CD4-positive, alpha-beta T cell treated with Interleukin-4 for 1 hour (primary cell): ENCODE results near the gene TPSB2.
"Not testable (repeated sequence)": the region's sequence is repeated elsewhere in the genome, so short reads cannot be mapped to it uniquely, and the experiment has no call there.

Experiments
- DNase-seq, 2 donors: peaks; one replicate each; pipeline ENCODE4 v3.0.0-alpha.2; 2020 to 2022

Gene TPSB2

DNA sequence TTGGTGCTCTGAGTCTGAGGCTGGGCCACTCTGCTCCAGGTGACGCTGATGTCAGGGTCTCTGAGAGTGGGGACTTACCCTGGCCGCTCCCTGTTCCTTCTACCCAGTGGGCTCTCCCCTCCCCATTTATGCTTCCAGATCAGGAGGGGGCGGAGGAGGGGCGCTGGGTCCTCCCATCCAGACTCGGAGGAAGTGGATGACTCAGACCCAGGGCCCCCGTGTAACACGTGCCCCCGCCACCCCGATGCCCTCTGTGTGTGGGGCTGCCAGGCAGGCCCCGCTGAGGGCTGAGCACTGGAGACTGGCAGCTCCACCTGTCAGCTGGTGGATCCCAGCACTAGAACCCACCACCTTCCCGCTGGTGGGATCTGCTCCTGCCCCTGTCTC, at the start of gene TPSB2:
Gene TPSB2, minus strand, starts transcription at position 101 of the 387 bp plus-strand sequence. CDS start 233 bp downstream, outside the sequence.
- DNase-seq = not testable (repeated sequence)

DNA sequence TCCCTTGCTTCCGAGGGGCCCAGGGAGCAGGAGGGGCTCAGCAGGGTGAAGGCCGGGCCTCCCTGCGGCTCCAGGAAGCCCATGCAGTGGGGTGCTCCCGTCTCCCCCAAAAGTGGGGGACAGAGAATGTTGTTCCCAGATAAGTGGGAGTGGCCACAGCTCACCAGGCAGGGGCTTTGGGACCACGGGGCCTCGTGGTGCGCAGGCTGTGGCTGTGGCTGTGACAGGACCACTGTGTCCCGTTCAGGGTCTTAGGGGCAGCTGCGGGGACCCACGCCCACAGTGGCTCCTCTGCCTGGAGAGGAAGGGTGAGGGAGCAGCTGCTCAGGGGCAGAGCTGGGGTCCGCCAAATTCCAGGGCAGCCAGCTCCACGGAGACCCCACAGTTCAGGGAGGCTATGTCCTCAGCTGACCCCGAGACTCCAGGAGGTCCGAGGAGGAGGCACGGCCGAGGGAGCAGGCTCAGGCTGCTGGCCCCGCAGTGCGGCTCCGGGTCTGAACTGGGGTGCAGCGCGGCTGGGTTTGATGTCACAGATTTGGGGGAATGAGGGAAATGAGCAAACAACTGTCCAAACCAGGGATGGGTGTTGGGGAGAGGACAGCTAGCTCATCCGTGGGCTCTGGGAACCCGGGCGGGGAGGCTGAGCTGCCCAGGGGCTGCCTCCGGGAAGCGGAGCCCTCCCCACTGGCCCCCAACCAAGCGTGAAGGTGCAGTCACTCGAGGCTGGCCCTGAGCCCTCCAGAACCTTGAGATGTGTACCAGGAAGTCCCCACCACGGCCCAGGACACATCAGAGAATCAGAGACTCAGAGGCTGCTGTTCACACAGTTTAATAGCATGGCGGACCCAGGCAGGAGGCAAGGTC, 49.3 kb upstream of the TPSB2 start:
- DNase-seq = no peak

- DNase-seq = no peak
Measured at GRCh38 chr16:1278477-1278876, 48.5 kb upstream of the TPSB2 start.

- DNase-seq = no peak
Measured at GRCh38 chr16:1277617-1278282, 47.8 kb upstream of the TPSB2 start.

GRCh38 chr16:1277151-1277598, 47.2 kb upstream of the TPSB2 start:
- DNase-seq = no peak

- DNase-seq = no peak
Measured at GRCh38 chr16:1276580-1276878, 46.5 kb upstream of the TPSB2 start.

DNA sequence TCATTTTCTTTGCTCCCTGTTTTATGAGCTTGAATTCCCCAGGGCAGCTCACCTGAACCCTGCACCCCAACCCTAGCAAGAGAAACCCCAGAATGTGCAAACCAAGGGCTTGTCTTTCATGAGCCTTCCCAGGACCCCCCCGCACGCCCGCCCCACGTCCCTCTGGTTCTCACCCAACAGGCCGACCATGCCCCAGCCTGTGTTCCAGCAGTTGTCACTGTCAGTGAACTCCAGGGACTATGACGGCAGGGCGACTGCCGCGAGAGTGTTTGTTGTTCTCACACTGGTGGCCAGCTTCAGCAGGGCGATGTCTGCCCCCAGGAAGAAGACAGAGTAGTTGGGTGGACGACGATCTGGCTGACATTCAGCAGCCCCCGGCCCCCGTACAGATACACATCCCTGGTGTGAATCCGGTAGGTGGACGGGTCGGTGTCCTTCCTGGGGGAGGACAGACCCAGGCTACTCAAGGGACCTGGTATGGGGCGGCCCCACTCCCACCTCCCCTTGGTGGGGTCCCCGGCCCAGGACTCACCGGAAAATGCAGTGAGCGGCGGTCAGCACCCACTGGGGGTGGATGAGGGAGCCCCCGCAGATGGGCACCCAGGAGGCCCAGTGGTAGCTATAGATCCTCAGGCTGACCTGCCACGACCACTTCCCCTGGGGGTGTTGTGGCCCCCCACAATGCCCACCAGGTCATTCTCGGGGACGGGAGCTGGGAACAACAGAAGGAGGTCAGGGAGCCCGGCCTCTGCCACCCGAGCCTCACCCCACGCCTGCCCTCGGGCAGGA, 46.0 kb upstream of the TPSB2 start:
- DNase-seq = no peak

- no peak for DNase-seq
Measured at GRCh38 chr16:1274767-1275166, 44.8 kb upstream of the TPSB2 start.

DNA sequence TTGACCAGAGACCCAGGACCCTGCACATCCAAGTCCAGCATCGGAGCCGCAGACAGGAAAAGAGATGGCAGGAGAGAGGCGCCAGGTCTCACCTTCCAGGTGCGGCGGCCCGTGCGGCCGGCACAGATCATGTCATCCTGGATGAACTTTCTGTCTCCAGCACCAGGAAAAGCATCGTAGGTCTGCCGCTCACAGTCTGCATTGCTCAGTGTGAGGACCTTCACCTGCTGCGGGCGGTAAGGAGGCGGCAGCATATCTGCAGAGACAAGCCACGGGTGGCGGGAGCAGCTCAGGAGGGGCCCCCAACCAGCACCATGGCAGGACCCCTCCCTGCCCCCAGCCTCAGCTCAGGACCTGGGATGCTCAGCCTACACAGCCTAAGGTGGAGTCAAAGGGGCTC, 43.8 kb upstream of the TPSB2 start:
- DNase-seq = no peak

DNA sequence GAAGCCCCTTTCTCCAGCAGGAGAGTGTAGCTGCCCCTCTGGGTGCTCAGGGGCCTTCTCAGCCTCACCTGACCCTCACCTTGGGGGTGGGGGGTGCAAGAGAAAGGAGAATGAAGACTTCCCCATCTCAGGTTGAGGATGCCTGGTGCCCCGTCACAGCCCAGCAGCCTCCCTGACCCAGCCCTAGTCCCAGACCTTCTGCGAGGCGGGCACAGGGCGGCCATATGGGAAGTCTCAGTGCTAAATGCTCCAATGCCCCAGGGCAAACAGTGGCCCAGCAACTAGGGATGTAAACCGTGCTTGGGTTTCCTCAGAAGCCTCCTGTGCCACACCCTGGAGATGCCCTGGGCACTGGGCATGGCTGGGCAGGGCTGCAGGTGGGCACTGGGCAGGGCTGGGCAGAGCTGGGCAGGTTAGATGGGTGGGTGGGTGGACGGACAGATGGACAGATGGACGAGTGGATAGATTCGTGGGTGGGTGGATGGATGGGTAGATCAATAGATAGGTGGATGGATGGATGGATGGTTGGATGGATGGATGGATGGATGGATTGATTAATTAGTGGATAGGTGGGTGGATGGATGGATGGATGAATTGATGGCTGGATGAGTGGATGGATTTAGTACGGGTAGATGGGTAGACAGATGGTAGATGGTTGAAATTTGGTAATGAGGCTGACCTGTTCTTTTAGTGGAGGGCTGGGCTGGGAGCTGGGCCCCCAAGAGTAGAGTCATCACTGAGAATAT, 42.6 kb upstream of the TPSB2 start:
- no peak for DNase-seq

GRCh38 chr16:1271724-1272413, 41.9 kb upstream of the TPSB2 start:
- not testable (repeated sequence) for DNase-seq

DNA sequence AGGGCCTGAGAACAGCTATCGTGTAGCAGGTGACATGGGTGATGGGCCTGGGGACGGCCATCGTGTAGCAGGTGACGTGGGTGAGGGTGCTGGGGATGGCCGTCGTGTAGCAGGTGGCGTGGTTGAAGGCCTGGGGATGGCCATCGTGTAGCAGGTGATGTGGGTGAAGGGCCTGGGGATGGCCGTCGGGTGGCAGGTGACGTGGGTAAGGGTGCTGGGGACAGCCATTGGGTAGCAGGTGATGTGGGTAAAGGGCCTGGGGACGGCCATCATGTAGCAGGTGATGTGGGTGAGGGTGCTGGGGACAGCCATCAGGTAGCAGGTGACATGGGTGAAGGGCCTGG, 41.4 kb upstream of the TPSB2 start:
- DNase-seq = no peak

- DNase-seq = not testable (repeated sequence)
Measured at GRCh38 chr16:1269418-1269817, 39.4 kb upstream of the TPSB2 start.

DNA sequence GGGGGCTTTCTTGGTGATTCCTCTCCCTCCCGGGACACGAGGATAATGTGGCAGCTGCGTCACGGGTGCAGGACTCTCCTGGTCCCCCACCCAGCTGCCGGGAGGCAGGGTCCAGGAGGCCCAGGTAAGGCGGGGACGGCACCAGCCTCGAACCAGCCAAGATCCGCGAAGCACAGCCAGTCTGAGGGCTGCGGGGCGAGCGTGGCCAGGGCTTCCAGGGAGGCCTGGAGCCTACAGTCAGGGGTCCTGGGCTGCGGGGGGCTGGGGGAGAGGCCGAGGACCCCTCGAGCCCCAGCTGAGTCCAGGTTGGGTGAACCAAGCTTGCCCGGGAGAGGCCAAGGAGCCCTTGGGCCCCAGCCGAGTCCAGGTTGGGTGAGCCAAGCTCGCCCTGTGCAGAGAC, 35.8 kb upstream of the TPSB2 start:
- no peak for DNase-seq

DNA sequence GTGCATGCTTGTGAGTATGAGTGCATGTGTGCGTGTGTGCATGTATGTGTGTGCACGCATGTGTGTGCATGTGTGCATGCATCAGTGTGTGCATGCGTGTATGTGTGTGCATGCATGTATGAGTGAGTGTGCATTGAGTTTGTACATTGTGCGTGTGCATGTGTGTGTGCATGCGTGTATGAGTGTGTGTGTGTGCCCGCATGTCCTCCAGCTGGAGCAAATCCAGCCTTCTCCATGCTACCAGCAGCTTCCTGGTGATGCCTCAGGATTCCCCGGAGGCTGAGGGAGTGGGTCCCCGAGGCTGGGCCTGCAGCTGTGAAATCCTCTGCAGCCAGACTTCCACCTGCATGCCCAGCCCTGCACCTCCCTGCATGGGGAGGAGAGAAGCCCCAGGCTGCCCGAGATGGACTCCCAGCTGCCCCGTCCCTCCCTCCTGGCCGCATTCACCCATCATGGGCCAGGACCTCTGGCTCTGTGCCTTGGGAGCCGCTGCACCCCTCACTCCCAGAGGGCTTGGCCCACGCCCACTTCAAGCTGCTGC, 35.2 kb upstream of the TPSB2 start:
- no peak for DNase-seq

DNA sequence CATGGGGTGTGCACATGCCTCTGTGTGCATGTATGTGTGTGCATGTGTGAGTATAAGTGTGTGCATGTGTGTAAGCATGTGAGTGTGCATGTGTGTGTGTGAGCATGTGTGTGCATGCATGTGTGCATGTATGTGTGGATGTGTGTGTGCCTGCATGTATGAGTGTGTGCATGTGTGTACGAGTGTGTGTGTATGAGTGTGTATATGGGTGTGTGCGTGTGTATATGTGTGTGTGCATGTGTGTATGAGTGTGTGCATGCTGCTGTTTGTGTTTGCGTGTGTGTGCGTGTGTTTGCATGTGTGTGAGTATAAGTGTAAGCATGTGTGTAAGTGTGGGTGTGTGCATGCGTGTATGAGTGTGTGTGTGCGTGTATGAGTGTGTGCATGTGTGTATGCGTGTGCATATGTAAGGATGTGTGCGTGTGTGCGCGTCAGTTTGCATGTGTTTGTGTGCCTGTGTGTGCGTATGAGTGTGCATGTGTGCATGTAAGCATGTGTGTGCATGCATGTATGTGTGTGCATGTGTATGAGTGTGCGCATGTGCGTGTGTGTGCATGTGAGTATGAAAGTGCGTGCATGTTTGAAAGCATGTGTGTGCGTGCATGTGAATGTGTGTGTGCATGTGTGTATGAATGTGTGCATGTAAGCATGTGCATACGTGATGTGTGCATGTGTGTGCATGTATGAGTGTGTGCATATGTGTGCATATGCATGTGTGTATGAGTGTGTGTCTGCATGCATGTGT, 34.5 kb upstream of the TPSB2 start:
- DNase-seq = no peak

DNA sequence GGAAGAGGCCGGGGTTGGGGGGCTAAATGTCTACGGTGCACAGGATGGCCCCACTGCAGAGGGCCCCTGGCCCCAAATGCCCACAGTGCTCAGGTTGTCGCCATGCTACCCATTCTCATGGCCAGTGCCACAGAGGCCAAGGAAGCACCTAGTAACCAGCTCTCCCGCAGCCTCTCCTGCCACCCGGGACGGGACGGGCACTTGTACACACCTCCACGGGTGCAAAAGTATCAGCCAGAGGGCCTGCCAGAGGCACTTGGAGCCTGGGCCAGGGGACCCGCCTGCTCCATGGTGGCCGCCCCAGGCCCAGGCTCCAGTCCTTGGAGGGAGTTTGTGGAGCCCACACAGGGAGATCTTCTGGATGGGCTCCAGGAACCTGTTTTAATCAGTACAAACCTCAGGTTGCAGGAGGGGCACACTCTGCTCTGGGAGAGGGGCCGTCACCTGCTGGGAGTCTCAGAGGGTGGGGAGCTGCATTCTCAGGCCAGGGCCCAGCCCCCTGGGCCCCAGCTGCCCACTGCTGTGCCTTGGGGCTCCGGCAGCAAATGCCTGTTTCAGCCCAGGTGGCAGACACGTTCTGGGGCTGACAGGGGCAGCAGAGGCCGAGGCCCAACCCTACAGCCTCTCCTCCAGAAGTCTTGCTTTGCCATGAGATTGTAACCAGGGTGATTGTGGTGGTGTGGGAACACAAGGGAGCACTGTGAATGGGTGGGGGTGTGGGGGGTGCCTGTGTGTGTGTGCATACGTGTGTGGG, 33.8 kb upstream of the TPSB2 start:
- no peak for DNase-seq

DNA sequence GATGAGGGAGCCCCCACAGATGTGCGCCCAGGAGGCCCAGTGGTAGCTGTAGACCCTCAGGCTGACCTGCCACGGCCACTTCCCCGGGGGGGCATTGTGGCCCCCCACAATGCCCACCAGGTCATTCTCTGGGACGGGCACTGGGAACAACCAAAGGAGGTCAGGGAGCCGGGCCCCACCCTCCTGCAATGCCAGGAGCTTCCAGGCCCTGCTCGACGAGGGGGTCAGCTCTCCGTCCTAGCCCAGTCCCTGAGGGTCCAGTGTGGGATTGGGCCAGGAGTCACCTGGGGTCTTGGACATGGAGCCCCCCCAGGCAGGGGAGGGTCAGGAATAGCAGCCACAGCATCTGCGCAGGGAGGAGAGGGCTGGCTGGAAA, 32.9 kb upstream of the TPSB2 start:
- no peak for DNase-seq

DNA sequence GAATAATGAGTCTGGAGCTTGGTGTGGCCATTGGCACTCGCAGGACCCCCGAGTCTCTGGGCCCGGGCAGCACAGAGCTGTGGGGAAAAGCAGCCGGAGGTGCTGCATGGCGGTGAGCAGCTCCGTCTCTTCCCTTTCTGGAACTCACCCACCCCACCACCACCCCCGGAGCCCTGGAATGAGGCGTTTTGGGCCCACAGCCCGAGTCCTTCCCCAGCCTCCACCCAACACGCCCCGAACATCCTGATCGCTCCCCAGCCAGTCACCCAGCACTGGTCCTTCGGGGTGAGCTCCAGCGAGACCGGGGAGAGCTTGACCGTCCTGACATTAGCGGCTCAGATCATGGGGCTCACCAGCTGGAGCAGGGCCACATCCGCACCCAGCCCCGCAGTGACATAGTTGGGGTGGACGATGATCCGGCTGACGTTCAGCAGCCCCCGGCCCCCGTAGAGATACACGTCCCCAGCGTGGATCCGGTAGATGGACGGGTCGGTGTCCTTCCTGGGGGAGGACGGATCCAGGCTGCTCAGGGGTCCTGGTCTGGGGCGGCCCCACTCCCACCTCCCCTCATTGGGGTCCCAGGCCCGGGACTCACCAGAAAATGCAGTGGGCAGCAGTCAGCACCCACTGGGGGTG, 32.3 kb upstream of the TPSB2 start:
- DNase-seq = no peak
